ENCODE results near the gene RPS6KB1.
"Not testable (repeated sequence)": the region's sequence is repeated elsewhere in the genome, so short reads cannot be mapped to it uniquely, and the experiment has no call there.

RPS6KB1 gene

DNA sequence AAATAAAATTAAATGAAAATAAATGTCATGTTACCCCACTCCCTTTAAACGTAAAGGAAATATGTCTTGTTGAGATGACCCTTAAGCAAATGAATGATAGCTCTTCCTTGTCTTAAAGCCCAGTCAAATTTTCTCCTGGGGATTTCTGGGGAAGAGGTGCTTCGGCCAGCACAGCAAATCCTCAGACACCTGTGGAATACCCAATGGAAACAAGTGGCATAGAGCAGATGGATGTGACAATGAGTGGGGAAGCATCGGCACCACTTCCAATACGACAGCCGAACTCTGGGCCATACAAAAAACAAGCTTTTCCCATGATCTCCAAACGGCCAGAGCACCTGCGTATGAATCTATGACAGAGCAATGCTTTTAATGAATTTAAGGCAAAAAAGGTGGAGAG is 53.5 kb downstream of the RPS6KB1 start:
- DNase-seq, result not testable (repeated sequence)

GRCh38 chr17:59947310-59947709 is 54.4 kb downstream of the RPS6KB1 start:
- DNase-seq, result not testable (repeated sequence)

- DNase-seq, result no peak
Observed at GRCh38 chr17:59950049-59950448, 57.1 kb downstream of the RPS6KB1 start.

DNA sequence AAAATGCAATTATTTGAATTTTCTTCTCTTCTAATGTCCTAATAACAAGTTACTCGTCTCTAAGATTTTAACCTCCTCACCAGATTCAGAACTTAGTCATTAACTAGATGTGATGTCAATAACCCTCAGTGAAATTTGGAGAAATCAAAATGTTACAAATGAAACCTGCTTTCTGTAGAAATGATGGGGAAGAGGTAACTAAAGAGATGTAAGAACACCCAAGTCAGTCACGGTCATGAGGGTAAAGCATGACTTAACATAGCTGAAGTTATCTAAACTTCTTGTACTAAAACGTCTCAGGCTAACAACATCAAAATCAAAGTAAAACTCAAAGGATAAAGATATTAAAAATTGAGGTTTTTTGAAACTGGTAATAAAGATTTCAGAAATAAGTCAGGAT is 61.9 kb downstream of the RPS6KB1 start:
- no peak for DNase-seq

- DNase-seq, result not testable (repeated sequence)
Observed at GRCh38 chr17:59959574-59959973, 66.7 kb downstream of the RPS6KB1 start.

GRCh38 chr17:59962739-59963318 is 69.9 kb downstream of the RPS6KB1 start:
- DNase-seq, result no peak

DNA sequence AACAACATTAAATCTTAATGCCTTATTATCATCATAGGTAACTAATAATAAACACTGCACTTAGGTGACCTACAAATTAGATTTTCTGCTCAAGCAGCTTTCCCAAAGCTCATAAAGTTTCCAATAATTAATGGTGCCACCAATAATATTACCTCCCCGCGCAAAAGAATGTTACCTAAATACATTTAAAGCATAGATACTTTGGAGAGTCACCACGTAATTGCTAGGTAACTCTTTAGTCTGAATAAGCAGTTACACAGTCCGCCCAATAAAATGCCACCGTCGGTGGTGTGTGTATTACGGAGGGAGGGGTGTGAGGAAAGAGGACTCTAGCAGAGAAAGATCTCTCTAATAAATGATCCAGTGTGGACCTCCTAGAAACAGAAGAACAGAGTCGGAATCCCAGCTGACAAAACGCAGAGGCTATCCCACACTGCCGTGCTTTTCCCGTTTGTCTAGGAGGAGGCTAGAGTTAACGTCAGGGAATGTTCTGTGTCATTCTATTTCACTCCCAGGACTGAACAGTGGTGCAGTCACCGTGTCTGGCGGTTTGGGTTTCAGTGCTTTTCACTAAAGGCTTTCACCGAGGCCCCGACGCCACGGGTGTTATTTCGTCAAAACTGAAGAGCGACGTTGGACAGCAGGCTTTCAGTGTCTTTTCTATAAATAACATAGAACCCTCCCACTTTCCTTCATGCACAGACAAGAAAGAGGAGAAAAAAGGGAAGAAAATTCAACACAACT is 71.0 kb downstream of the RPS6KB1 start:
- peak; percentile 83 for DNase-seq

GRCh38 chr17:59964482-59965328 is 71.8 kb downstream of the RPS6KB1 start, which contains the start of gene RNFT1:
Gene RNFT1, minus strand, starts transcription at chr17:59964740. Its CDS starts 77 bp downstream, at chr17:59964663.
- DNase-seq, result peak; percentile 96

GRCh38 chr17:59971771-59972170 is 78.8 kb downstream of the RPS6KB1 start:
- not testable (repeated sequence) for DNase-seq

DNA sequence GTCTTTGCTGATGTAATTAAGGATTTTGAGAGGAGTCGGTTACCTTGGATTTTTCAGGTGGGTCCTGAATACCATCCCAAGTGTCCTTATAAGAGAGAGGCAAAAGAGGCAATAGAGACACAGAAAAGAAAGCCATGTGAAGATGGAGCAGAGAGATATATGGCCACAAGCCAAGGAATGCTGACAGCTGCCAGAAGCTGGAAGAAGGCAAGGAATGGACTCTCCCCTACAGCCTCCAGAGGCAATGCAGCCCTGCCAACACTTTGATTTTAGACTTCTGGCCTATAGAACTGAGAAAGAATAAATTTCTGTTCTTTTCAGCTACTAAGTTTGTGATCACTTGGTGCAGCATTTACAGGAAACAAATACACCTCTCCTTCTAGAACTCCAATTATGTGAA is 79.9 kb downstream of the RPS6KB1 start:
- DNase-seq, result no peak

GRCh38 chr17:59973483-59973882 is 80.6 kb downstream of the RPS6KB1 start:
- DNase-seq, result not testable (repeated sequence)

GRCh38 chr17:59975166-59975565 is 82.2 kb downstream of the RPS6KB1 start:
- DNase-seq, result not testable (repeated sequence)

DNA sequence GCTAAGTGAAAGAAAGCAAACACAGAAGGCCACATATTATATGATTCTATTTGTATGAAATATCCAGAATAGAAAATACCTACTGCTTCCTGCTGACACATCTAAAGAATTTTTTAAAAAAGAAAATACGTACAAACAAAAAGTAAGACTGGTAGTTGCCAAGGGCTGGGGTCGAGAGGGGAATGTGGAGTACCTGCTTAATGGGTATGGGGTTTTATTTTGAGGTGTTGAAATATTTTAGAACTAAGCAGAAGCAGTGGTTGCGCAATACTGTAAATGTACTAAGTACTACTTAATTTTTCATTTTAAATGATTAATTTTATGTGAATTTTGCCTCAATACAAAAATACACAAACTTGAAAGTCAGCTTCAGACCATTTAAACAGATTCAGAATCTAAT is 103.7 kb downstream of the RPS6KB1 start:
- not testable (repeated sequence) for DNase-seq
